Measurements from ENCODE around the gene MRPL39. TPM values are rescaled to one million over a fixed set of nuclear protein-coding genes. Genes with fewer than 3 reads are reported as not detected.

Gene MRPL39
- total and polyA plus RNA-seq, 2 donors from 2014 or later = 24.1 to 52.7 TPM

GRCh38 chr21:25551569-25551968, 55.7 kb downstream of the MRPL39 start:
- no peak overlapping the region for H3K27ac ChIP-seq (ENCODE audit: low read depth in 2 of 2, low read length in 2 of 2)
- H3K9me3 ChIP-seq (ENCODE audit: control insufficient read depth in 2 of 3, insufficient read depth in 1 of 3, low read length in 3 of 3) = no peaks in the 10 kb centered on the region
- TF ChIP-seq CTCF (IDR thresholded peaks at IDR 0.05; ENCODE audit: borderline replicate concordance, extremely low read depth, insufficient read depth) = no peak
- no peaks in the 10 kb centered on the region for H3K4me1 ChIP-seq (ENCODE audit: control insufficient read depth in 2 of 3, insufficient read depth in 2 of 3, low read depth in 1 of 3, low read length in 3 of 3)
- intact Hi-C loops (cut with DNase I) = no loop called here
- no peaks in the 10 kb centered on the region for H3K27me3 ChIP-seq (ENCODE audit: control insufficient read depth, insufficient read depth, low read length)
- FAIRE-seq = no peak
- no peak overlapping the region for H3K4me3 ChIP-seq (ENCODE audit: low read length in 3 of 3)
- DNase-seq = no peak
- H3K9ac ChIP-seq (ENCODE audit: low read length in 3 of 3) = no peak overlapping the region
- H3K36me3 ChIP-seq (ENCODE audit: control insufficient read depth in 2 of 3, insufficient read depth in 3 of 3, low read length in 3 of 3) = no peaks in the 10 kb centered on the region

- TF ChIP-seq CTCF (IDR thresholded peaks at IDR 0.05; ENCODE audit: borderline replicate concordance, extremely low read depth, insufficient read depth) = no peak
- DNase-seq (no peak), FAIRE-seq (no peak)
- Histone ChIP-seq H3K36me3 (ENCODE audit: control insufficient read depth in 2 of 3, insufficient read depth in 3 of 3, low read length in 3 of 3) (no peaks in the 10 kb centered on the region), H3K4me1 (ENCODE audit: control insufficient read depth in 2 of 3, insufficient read depth in 2 of 3, low read depth in 1 of 3, low read length in 3 of 3) (no peaks in the 10 kb centered on the region), H3K27ac (ENCODE audit: low read depth in 2 of 2, low read length in 2 of 2) (no peak overlapping the region), H3K9me3 (ENCODE audit: control insufficient read depth in 2 of 3, insufficient read depth in 1 of 3, low read length in 3 of 3) (no peaks in the 10 kb centered on the region), H3K27me3 (ENCODE audit: control insufficient read depth, insufficient read depth, low read length) (no peaks in the 10 kb centered on the region), H3K4me3 (ENCODE audit: low read length in 3 of 3) (no peak overlapping the region), H3K9ac (ENCODE audit: low read length in 3 of 3) (no peak overlapping the region)
- intact Hi-C loops (cut with DNase I) = no loop called here
Measured at GRCh38 chr21:25550352-25551120, 56.7 kb downstream of the MRPL39 start.

- H3K9ac ChIP-seq (ENCODE audit: low read length in 3 of 3) = no peak overlapping the region
- H3K36me3 ChIP-seq (ENCODE audit: control insufficient read depth in 2 of 3, insufficient read depth in 3 of 3, low read length in 3 of 3) = no peaks in the 10 kb centered on the region
- no peak overlapping the region for H3K27ac ChIP-seq (ENCODE audit: low read depth in 2 of 2, low read length in 2 of 2)
- intact Hi-C loops (cut with DNase I) = no loop called here
- DNase-seq (no peak), FAIRE-seq (no peak)
- no peak overlapping the region for H3K4me3 ChIP-seq (ENCODE audit: low read length in 3 of 3)
- no peak for TF ChIP-seq CTCF (IDR thresholded peaks at IDR 0.05; ENCODE audit: borderline replicate concordance, extremely low read depth, insufficient read depth)
- no peaks in the 10 kb centered on the region for H3K27me3 ChIP-seq (ENCODE audit: control insufficient read depth, insufficient read depth, low read length)
- no peaks in the 10 kb centered on the region for H3K4me1 ChIP-seq (ENCODE audit: control insufficient read depth in 2 of 3, insufficient read depth in 2 of 3, low read depth in 1 of 3, low read length in 3 of 3)
- peaks cover 0 to 3% (median 0%) of the 10 kb centered on the region in 3 donors for H3K9me3 ChIP-seq (ENCODE audit: control insufficient read depth in 2 of 3, insufficient read depth in 1 of 3, low read length in 3 of 3)
Measured at GRCh38 chr21:25541042-25541441, 66.2 kb downstream of the MRPL39 start.
